ENCODE measurements around the gene PRUNE2.

Gene PRUNE2

DNA sequence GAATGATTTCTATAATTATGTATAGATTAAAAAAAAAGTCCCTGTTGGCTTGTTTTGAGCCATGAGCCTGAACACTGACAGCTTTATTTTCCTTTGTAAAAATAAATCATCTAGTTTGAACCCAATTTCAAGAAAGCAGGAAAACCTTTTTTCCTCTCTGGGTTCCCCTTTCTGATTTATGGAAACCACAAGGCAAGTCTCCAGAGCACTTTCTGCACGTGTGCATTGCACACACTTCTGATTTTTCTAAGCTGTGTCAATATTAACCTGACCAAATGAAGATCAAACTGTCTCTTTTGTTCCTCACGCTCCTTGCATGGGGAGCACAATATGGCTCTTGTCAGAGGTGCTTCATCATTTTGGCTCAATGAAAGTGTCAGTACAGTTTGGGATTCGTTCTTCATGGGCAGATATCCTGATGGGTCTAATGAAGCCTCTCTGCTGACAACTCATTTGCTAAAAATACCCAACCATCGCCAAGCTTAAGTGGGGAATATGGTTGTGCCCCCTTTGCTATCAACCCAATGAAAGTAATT, 180.8 kb downstream of the PRUNE2 start:
- Histone ChIP-seq H3K4me1 (ENCODE audit: control insufficient read depth, low read length) (no peaks in the 10 kb centered on the region), H3K9me2 (replicated peaks; ENCODE audit: control insufficient read depth, low read length) (no peaks in the 10 kb centered on the region), H3K36me3 (ENCODE audit: control insufficient read depth, low read length) (no peaks in the 10 kb centered on the region), H4K20me1 (ENCODE audit: control insufficient read depth, insufficient read depth, low read depth, low read length) (no peaks in the 10 kb centered on the region), H3K4me3 (ENCODE audit: low read length) (no peak overlapping the region), H3K27me3 (ENCODE audit: control insufficient read depth, low read length) (peaks cover 29% of the 10 kb centered on the region), H3K9me3 (ENCODE audit: control insufficient read depth, insufficient read depth, low read length) (no peaks in the 10 kb centered on the region), H3K27ac (ENCODE audit: low read depth, low read length) (no peak overlapping the region), H3F3A (ENCODE audit: control insufficient read depth, insufficient read depth) (no peaks in the 10 kb centered on the region), H3K4me2 (ENCODE audit: low read length) (no peak overlapping the region), H3K79me2 (ENCODE audit: control insufficient read depth, low read length) (no peaks in the 10 kb centered on the region)
- TF ChIP-seq EZH2phosphoT487 (IDR thresholded peaks at IDR 0.05; ENCODE audit: borderline replicate concordance, low read length): no peak
- TF ChIP-seq, protein P1, sequence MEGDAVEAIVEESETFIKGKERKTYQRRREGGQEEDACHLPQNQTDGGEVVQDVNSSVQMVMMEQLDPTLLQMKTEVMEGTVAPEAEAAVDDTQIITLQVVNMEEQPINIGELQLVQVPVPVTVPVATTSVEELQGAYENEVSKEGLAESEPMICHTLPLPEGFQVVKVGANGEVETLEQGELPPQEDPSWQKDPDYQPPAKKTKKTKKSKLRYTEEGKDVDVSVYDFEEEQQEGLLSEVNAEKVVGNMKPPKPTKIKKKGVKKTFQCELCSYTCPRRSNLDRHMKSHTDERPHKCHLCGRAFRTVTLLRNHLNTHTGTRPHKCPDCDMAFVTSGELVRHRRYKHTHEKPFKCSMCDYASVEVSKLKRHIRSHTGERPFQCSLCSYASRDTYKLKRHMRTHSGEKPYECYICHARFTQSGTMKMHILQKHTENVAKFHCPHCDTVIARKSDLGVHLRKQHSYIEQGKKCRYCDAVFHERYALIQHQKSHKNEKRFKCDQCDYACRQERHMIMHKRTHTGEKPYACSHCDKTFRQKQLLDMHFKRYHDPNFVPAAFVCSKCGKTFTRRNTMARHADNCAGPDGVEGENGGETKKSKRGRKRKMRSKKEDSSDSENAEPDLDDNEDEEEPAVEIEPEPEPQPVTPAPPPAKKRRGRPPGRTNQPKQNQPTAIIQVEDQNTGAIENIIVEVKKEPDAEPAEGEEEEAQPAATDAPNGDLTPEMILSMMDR (IDR thresholded peaks at IDR 0.05; ENCODE audit: low read depth, low read length, poor library complexity, severe bottlenecking): no peak

DNA sequence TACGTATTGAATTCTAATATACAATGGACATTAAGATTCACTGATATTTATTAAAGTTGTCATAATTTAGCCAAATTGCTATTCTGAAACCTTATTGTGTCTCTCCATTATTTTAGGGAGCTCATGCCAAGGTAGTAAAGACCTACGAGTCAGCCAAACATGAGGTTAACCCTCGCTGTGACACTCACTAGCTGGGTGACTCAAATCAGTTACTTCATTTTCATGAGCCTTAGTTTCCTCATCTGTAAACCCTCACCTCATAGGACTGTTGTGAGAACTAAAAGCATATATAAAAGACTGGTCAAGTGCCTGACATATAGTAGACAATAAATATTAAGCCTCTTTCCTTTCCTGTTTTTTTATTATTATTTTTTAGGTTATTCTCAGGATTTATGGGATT, 185.7 kb downstream of the PRUNE2 start:
- Histone ChIP-seq H3F3A (ENCODE audit: control insufficient read depth, insufficient read depth) (no peaks in the 10 kb centered on the region), H4K20me1 (ENCODE audit: control insufficient read depth, insufficient read depth, low read depth, low read length) (no peaks in the 10 kb centered on the region), H3K4me2 (ENCODE audit: low read length) (no peak overlapping the region), H3K79me2 (ENCODE audit: control insufficient read depth, low read length) (no peaks in the 10 kb centered on the region), H3K27me3 (ENCODE audit: control insufficient read depth, low read length) (peaks cover 14% of the 10 kb centered on the region; the same call in 1 of the 2 replicates), H3K9me2 (replicated peaks; ENCODE audit: control insufficient read depth, low read length) (no peaks in the 10 kb centered on the region), H3K9me3 (ENCODE audit: control insufficient read depth, insufficient read depth, low read length) (no peaks in the 10 kb centered on the region), H3K36me3 (ENCODE audit: control insufficient read depth, low read length) (no peaks in the 10 kb centered on the region), H3K4me3 (ENCODE audit: low read length) (no peak overlapping the region), H3K27ac (ENCODE audit: low read depth, low read length) (no peak overlapping the region), H3K4me1 (ENCODE audit: control insufficient read depth, low read length) (no peaks in the 10 kb centered on the region)
- TF ChIP-seq EZH2phosphoT487 (IDR thresholded peaks at IDR 0.05; ENCODE audit: borderline replicate concordance, low read length): no peak
- TF ChIP-seq, protein P1 (IDR thresholded peaks at IDR 0.05; ENCODE audit: low read depth, low read length, poor library complexity, severe bottlenecking): no peak

DNA sequence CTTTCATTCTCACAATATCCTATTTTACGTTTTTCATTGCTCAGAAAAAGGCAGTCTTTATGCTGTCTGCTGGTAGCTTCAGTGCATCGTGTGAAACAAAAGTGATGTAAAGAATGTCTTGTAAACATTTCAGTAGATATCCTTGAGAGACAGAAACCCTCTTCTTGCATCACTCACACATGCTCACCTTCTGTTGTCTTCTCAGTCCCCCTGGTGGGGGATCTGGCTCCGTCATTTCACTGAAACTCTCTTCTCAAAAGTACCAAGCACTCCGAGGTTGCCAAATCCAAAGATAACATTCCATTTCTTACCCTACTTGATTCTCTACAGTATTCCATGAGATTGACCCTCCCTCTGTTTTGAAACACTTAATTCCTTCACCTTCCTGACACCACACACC, 187.7 kb downstream of the PRUNE2 start:
- Histone ChIP-seq H3K27me3 (ENCODE audit: control insufficient read depth, low read length) (peaks cover 11% of the 10 kb centered on the region; the same call in 1 of the 2 replicates), H3F3A (ENCODE audit: control insufficient read depth, insufficient read depth) (no peaks in the 10 kb centered on the region), H4K20me1 (ENCODE audit: control insufficient read depth, insufficient read depth, low read depth, low read length) (no peaks in the 10 kb centered on the region), H3K4me2 (ENCODE audit: low read length) (no peak overlapping the region), H3K9me2 (replicated peaks; ENCODE audit: control insufficient read depth, low read length) (no peaks in the 10 kb centered on the region), H3K27ac (ENCODE audit: low read depth, low read length) (no peak overlapping the region), H3K4me1 (ENCODE audit: control insufficient read depth, low read length) (no peaks in the 10 kb centered on the region), H3K36me3 (ENCODE audit: control insufficient read depth, low read length) (no peaks in the 10 kb centered on the region), H3K4me3 (ENCODE audit: low read length) (no peak overlapping the region), H3K79me2 (ENCODE audit: control insufficient read depth, low read length) (no peaks in the 10 kb centered on the region), H3K9me3 (ENCODE audit: control insufficient read depth, insufficient read depth, low read length) (no peaks in the 10 kb centered on the region)
- no peak for TF ChIP-seq EZH2phosphoT487 (IDR thresholded peaks at IDR 0.05; ENCODE audit: borderline replicate concordance, low read length)
- TF ChIP-seq, protein P1 (IDR thresholded peaks at IDR 0.05; ENCODE audit: low read depth, low read length, poor library complexity, severe bottlenecking): no peak
